Measurements from ENCODE around the gene SNRNP200. TPM values are rescaled to one million over a fixed set of nuclear protein-coding genes. Genes with fewer than 3 reads are reported as not detected.

SNRNP200 gene
- total RNA-seq, 1 donor from 2014 or later = 136 TPM

DNA sequence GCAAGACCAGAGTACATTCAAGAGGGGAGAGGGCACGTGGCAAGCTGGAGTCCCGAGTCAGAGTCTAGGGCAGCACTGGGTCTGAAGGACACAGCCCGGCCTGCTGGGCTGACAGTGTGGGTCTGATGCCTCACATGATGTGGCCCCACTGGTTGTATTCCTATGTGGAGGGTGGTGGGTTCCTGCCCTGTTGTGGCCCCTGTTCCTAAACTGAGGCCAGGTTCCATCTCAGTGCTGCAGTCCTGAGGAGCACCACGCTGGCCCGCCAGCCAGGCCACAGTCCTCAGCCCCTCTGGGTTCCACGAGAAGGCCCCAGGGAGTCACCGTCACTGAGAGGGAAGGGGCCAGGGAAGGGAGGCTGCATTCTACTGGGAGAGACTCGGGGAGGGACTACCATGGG lies 52.8 kb downstream of the SNRNP200 start:
- peaks cover 4% of the 10 kb centered on the region for H3K36me3 Mint-ChIP-seq (ENCODE audit: unreplicated experiment)
- peaks cover 7% of the 10 kb centered on the region for H3K9me3 Mint-ChIP-seq (ENCODE audit: unreplicated experiment)
- TF ChIP-seq, protein P1, sequence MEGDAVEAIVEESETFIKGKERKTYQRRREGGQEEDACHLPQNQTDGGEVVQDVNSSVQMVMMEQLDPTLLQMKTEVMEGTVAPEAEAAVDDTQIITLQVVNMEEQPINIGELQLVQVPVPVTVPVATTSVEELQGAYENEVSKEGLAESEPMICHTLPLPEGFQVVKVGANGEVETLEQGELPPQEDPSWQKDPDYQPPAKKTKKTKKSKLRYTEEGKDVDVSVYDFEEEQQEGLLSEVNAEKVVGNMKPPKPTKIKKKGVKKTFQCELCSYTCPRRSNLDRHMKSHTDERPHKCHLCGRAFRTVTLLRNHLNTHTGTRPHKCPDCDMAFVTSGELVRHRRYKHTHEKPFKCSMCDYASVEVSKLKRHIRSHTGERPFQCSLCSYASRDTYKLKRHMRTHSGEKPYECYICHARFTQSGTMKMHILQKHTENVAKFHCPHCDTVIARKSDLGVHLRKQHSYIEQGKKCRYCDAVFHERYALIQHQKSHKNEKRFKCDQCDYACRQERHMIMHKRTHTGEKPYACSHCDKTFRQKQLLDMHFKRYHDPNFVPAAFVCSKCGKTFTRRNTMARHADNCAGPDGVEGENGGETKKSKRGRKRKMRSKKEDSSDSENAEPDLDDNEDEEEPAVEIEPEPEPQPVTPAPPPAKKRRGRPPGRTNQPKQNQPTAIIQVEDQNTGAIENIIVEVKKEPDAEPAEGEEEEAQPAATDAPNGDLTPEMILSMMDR (IDR thresholded peaks at IDR 0.05; ENCODE audit: partially characterized antibody, unreplicated experiment) = no peak
- no peak overlapping the region for H3K4me3 Mint-ChIP-seq (ENCODE audit: unreplicated experiment)
- DNase-seq = no peak
- H3K4me1 Mint-ChIP-seq (ENCODE audit: low read depth, unreplicated experiment) = peaks cover 12% of the 10 kb centered on the region
- H3K27me3 Mint-ChIP-seq (ENCODE audit: unreplicated experiment) = peaks cover 8% of the 10 kb centered on the region
- H3K27ac Mint-ChIP-seq (ENCODE audit: unreplicated experiment) = no peak overlapping the region

DNA sequence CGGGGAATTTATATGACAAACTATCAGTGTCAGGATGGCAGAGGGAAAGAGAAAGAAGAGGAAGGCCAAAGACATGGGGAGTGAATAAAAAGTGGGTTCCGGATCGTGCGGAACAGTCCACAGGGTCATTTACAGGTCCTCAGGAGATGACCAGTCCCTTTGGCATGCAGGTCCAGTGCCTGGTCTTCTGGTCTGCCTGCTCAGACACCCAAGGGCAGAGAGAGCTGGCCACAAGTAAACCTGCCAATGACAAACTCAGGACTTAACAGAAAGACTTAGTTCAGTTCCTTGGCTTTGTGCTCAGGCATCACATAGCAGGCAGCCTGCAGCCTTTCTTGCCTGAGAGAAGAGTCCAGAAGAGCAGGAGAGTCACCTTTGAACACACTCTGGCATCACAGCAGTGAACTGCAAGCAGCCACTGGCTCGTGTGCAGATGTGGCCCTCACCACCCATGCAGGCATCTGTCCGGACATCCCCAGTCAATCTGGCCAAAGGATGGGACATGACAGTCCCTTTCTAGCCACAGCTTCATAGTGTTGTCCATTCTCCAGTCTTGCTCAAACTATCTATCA lies 53.5 kb downstream of the SNRNP200 start:
- Mint-ChIP-seq H3K4me1 (ENCODE audit: low read depth, unreplicated experiment) (peaks cover 13% of the 10 kb centered on the region), H3K4me3 (ENCODE audit: unreplicated experiment) (no peak overlapping the region), H3K27me3 (ENCODE audit: unreplicated experiment) (peaks cover 8% of the 10 kb centered on the region), H3K9me3 (ENCODE audit: unreplicated experiment) (peaks cover 7% of the 10 kb centered on the region), H3K36me3 (ENCODE audit: unreplicated experiment) (peaks cover 4% of the 10 kb centered on the region), H3K27ac (ENCODE audit: unreplicated experiment) (no peak overlapping the region)
- DNase-seq = peak; percentile 57
- TF ChIP-seq, protein P1 (IDR thresholded peaks at IDR 0.05; ENCODE audit: partially characterized antibody, unreplicated experiment) = no peak

DNA sequence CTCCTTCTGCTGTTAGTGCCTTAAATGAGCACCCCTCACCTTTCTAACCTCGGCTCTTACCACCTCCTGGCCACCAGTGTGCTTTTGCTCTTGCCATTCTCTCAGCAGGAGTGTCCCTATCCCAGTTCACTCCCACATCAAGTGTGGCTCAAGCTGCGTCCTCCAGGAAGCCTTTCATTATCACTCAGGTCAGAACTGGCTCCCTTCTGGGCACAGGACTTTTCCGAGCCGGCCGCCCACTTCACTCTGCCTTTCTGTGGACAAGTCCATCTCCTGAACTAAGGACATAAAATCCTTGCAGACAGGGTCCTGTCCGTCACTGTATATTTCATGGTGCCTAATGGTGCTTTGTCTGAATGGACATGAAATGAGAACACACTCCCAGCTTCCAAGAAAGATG lies 55.2 kb downstream of the SNRNP200 start:
- Mint-ChIP-seq H3K9me3 (ENCODE audit: unreplicated experiment) (peaks cover 11% of the 10 kb centered on the region), H3K27me3 (ENCODE audit: unreplicated experiment) (peaks cover 8% of the 10 kb centered on the region), H3K4me1 (ENCODE audit: low read depth, unreplicated experiment) (peaks cover 10% of the 10 kb centered on the region), H3K36me3 (ENCODE audit: unreplicated experiment) (peaks cover under 1% of the 10 kb centered on the region), H3K27ac (ENCODE audit: unreplicated experiment) (no peak overlapping the region), H3K4me3 (ENCODE audit: unreplicated experiment) (no peak overlapping the region)
- TF ChIP-seq, protein P1 (IDR thresholded peaks at IDR 0.05; ENCODE audit: partially characterized antibody, unreplicated experiment) = no peak
- no peak for DNase-seq

DNA sequence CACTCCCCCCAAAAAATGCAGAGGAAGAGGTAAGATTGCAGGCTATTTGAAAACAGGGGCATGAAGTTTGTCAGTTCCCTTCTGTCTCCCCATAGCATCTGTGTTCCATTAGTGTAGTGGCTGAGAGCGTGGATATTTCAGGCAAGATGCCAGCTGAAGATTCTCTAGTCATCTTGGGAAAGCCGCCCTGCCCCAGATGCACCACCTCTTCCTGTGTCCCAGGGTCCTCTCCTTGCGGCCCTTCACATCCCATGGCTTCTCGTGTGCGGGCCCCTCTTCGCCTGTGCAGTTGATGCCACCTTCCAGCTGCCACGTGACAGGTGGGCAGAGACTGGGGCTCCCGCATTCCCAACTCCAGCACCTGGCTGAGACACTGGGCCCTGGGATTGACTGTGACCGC lies 55.7 kb downstream of the SNRNP200 start:
- Mint-ChIP-seq H3K27ac (ENCODE audit: unreplicated experiment) (no peak overlapping the region), H3K36me3 (ENCODE audit: unreplicated experiment) (no peaks in the 10 kb centered on the region), H3K4me3 (ENCODE audit: unreplicated experiment) (no peak overlapping the region)

DNA sequence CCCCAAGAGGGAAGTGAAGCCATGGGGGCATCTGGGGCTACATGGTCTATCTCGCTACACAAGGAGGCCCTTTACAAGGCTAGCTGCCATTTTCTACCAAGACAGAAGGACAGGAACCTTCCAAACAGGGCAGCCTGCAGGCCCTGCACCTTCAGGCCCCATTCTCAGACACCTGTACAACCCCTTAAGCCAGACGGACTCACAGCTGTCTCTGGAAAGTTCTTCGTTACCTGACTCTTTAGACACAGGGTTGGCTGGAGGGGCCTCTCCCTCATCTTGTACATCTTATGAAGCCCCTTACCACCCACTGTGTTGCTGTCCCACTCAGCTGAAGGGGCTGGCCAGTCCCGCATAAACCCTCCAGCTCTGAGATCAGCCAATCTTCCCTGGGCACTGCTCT lies 56.7 kb downstream of the SNRNP200 start:
- Mint-ChIP-seq H3K4me1 (ENCODE audit: low read depth, unreplicated experiment) (peaks cover 10% of the 10 kb centered on the region), H3K36me3 (ENCODE audit: unreplicated experiment) (no peaks in the 10 kb centered on the region), H3K4me3 (ENCODE audit: unreplicated experiment) (no peak overlapping the region), H3K9me3 (ENCODE audit: unreplicated experiment) (peaks cover 9% of the 10 kb centered on the region), H3K27ac (ENCODE audit: unreplicated experiment) (no peak overlapping the region), H3K27me3 (ENCODE audit: unreplicated experiment) (peaks cover 8% of the 10 kb centered on the region)
- no peak for DNase-seq
- TF ChIP-seq, protein P1 (IDR thresholded peaks at IDR 0.05; ENCODE audit: partially characterized antibody, unreplicated experiment) = no peak

More for the DNA sequence above, 55.7 kb downstream of the SNRNP200 start:
- Mint-ChIP-seq H3K9me3 (ENCODE audit: unreplicated experiment) (peaks cover 11% of the 10 kb centered on the region), H3K4me1 (ENCODE audit: low read depth, unreplicated experiment) (peaks cover 10% of the 10 kb centered on the region), H3K27me3 (ENCODE audit: unreplicated experiment) (peaks cover 8% of the 10 kb centered on the region)
- no peak for DNase-seq
- TF ChIP-seq, protein P1 (IDR thresholded peaks at IDR 0.05; ENCODE audit: partially characterized antibody, unreplicated experiment) = no peak
